ENCODE results near the gene ALOX15B. TPM values are rescaled to one million over a fixed set of nuclear protein-coding genes. Genes with fewer than 3 reads are reported as not detected.

The ALOX15B gene
- total and polyA plus RNA-seq, 2 experiments from 2014 or later, result 5.7 to 26.1 TPM

GRCh38 chr17:8015236-8015956 lies 23.5 kb upstream of the ALOX15B start:
- no peaks in the 10 kb centered on the region for H3K79me2 ChIP-seq
- no peaks in the 10 kb centered on the region for H3K27me3 ChIP-seq
- H2AFZ ChIP-seq, result peak overlapping the region; percentile 74
- peak overlapping the region; percentile 90 for H3K4me2 ChIP-seq
- no peak for TF ChIP-seq EZH2 (IDR thresholded peaks at IDR 0.05; ENCODE audit: borderline replicate concordance)
- no peak for TF ChIP-seq EZH2phosphoT487 (IDR thresholded peaks at IDR 0.05; ENCODE audit: low read depth, severe bottlenecking, unreplicated experiment)
- TF ChIP-seq, protein P1, sequence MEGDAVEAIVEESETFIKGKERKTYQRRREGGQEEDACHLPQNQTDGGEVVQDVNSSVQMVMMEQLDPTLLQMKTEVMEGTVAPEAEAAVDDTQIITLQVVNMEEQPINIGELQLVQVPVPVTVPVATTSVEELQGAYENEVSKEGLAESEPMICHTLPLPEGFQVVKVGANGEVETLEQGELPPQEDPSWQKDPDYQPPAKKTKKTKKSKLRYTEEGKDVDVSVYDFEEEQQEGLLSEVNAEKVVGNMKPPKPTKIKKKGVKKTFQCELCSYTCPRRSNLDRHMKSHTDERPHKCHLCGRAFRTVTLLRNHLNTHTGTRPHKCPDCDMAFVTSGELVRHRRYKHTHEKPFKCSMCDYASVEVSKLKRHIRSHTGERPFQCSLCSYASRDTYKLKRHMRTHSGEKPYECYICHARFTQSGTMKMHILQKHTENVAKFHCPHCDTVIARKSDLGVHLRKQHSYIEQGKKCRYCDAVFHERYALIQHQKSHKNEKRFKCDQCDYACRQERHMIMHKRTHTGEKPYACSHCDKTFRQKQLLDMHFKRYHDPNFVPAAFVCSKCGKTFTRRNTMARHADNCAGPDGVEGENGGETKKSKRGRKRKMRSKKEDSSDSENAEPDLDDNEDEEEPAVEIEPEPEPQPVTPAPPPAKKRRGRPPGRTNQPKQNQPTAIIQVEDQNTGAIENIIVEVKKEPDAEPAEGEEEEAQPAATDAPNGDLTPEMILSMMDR (IDR thresholded peaks at IDR 0.05; ENCODE audit: poor library complexity), result no peak
- no peaks in the 10 kb centered on the region for H3K9me2 ChIP-seq (replicated peaks; ENCODE audit: insufficient read depth)
- no peak overlapping the region for H3K4me3 ChIP-seq
- 83% methylated on average over 41 of the region's 44 CpGs for WGBS (ENCODE audit: low lambda C conversion rate, missing lambda C conversion rate)
- no peaks in the 10 kb centered on the region for H3K9me3 ChIP-seq (ENCODE audit: low read depth)
- peaks cover 27% of the 10 kb centered on the region for H3K4me1 ChIP-seq (ENCODE audit: insufficient read depth)
- DNase-seq (ENCODE audit: low spot score), result no peak
- H3K27ac ChIP-seq, result no peak overlapping the region
- H3K36me3 ChIP-seq (replicated peaks; ENCODE audit: insufficient read depth, low read depth), result no peaks in the 10 kb centered on the region
- no peaks in the 10 kb centered on the region for H4K20me1 ChIP-seq (ENCODE audit: insufficient read depth, poor library complexity, severe bottlenecking)

GRCh38 chr17:8015957-8016631 lies 22.8 kb upstream of the ALOX15B start:
- peak overlapping the region; percentile 30 for H3K4me3 ChIP-seq
- peak overlapping the region; percentile 74 for H2AFZ ChIP-seq
- no peaks in the 10 kb centered on the region for H4K20me1 ChIP-seq (ENCODE audit: insufficient read depth, poor library complexity, severe bottlenecking)
- no peaks in the 10 kb centered on the region for H3K9me3 ChIP-seq (ENCODE audit: low read depth)
- H3K27ac ChIP-seq, result peak overlapping the region; percentile 79
- peaks cover 27% of the 10 kb centered on the region for H3K4me1 ChIP-seq (ENCODE audit: insufficient read depth)
- H3K79me2 ChIP-seq, result no peaks in the 10 kb centered on the region
- 2% methylated on average over 16 of the region's 46 CpGs for WGBS (ENCODE audit: low lambda C conversion rate, missing lambda C conversion rate)
- no peaks in the 10 kb centered on the region for H3K36me3 ChIP-seq (replicated peaks; ENCODE audit: insufficient read depth, low read depth)
- H3K27me3 ChIP-seq, result no peaks in the 10 kb centered on the region
- TF ChIP-seq, protein P1 (IDR thresholded peaks at IDR 0.05; ENCODE audit: poor library complexity), result no peak
- TF ChIP-seq EZH2 (IDR thresholded peaks at IDR 0.05; ENCODE audit: borderline replicate concordance) (no peak), EZH2phosphoT487 (IDR thresholded peaks at IDR 0.05; ENCODE audit: low read depth, severe bottlenecking, unreplicated experiment) (no peak)
- H3K9me2 ChIP-seq (replicated peaks; ENCODE audit: insufficient read depth), result no peaks in the 10 kb centered on the region
- peak overlapping the region; percentile 90 for H3K4me2 ChIP-seq
- DNase-seq (ENCODE audit: low spot score), result peak; percentile 76

GRCh38 chr17:8016632-8017424 lies 22.0 kb upstream of the ALOX15B start:
- no peaks in the 10 kb centered on the region for H3K79me2 ChIP-seq
- TF ChIP-seq, protein P1 (IDR thresholded peaks at IDR 0.05; ENCODE audit: poor library complexity), result peak; percentile 92
- no peak for TF ChIP-seq EZH2 (IDR thresholded peaks at IDR 0.05; ENCODE audit: borderline replicate concordance)
- TF ChIP-seq EZH2phosphoT487 (IDR thresholded peaks at IDR 0.05; ENCODE audit: low read depth, severe bottlenecking, unreplicated experiment), result no peak
- H4K20me1 ChIP-seq (ENCODE audit: insufficient read depth, poor library complexity, severe bottlenecking), result no peaks in the 10 kb centered on the region
- H3K4me1 ChIP-seq (ENCODE audit: insufficient read depth), result peaks cover 27% of the 10 kb centered on the region
- peak; percentile 82 for DNase-seq (ENCODE audit: low spot score)
- WGBS (ENCODE audit: low lambda C conversion rate, missing lambda C conversion rate), result 32% methylated on average over 12 of the region's 12 CpGs
- no peaks in the 10 kb centered on the region for H3K27me3 ChIP-seq
- H3K4me3 ChIP-seq, result peak overlapping the region; percentile 30
- no peaks in the 10 kb centered on the region for H3K9me3 ChIP-seq (ENCODE audit: low read depth)
- peak overlapping the region; percentile 79 for H3K27ac ChIP-seq
- peak overlapping the region; percentile 90 for H3K4me2 ChIP-seq
- peak overlapping the region; percentile 74 for H2AFZ ChIP-seq
- no peaks in the 10 kb centered on the region for H3K36me3 ChIP-seq (replicated peaks; ENCODE audit: insufficient read depth, low read depth)
- no peaks in the 10 kb centered on the region for H3K9me2 ChIP-seq (replicated peaks; ENCODE audit: insufficient read depth)

All from hepatocyte (in vitro differentiated cells).